Inflammatory macrophage treated with lipopolysaccharide for 1 hour (primary cell): Measurements from ENCODE around the gene ITPKB.
"Not testable (repeated sequence)": the region's sequence is repeated elsewhere in the genome, so short reads cannot be mapped to it uniquely, and the experiment has no call there.

ENCODE experiments used
- DNase-seq, 2 donors: peaks; one replicate each; pipeline ENCODE4 v3.0.0-alpha.2; 2020 to 2022

Gene ITPKB

GRCh38 chr1:226730071-226730470 is 9.0 kb downstream of the ITPKB start:
- no peak for DNase-seq

DNA sequence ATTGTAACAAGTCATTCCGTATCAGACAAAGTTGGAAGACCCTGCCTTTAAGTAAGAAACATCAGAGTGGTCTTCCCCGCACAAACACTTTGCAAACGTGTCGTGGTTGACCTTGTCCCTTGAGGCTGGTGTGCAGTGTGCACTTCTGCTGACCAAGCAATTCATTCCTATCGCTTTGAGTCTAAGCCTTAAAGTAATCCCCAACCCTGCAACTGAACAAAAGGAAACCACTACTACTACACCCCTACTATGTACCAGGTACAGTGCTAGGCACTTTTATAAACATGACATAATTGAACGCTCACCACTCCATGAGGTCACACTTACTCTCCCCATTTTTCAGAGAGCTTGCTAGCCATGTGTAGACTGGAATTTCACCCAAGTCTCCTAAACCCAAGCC is 10.6 kb downstream of the ITPKB start:
- DNase-seq: no peak

DNA sequence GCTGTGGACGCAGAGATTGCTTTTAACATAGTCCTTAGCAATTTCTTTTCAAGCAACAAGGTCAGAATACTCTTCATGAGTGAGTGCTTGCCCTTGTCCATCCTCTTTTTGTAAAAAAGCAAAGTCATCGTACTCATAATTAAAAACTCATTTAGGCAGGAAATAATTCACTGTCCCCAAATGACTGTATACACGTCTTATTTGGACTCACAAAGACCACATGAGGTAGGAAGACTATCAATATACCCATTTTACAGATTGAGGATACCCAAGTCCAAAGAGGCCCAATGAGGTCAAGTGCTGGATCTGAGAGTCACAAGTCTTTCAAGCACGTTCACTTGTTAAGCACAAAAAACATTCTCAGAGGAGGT is 13.2 kb downstream of the ITPKB start:
- no peak for DNase-seq

DNA sequence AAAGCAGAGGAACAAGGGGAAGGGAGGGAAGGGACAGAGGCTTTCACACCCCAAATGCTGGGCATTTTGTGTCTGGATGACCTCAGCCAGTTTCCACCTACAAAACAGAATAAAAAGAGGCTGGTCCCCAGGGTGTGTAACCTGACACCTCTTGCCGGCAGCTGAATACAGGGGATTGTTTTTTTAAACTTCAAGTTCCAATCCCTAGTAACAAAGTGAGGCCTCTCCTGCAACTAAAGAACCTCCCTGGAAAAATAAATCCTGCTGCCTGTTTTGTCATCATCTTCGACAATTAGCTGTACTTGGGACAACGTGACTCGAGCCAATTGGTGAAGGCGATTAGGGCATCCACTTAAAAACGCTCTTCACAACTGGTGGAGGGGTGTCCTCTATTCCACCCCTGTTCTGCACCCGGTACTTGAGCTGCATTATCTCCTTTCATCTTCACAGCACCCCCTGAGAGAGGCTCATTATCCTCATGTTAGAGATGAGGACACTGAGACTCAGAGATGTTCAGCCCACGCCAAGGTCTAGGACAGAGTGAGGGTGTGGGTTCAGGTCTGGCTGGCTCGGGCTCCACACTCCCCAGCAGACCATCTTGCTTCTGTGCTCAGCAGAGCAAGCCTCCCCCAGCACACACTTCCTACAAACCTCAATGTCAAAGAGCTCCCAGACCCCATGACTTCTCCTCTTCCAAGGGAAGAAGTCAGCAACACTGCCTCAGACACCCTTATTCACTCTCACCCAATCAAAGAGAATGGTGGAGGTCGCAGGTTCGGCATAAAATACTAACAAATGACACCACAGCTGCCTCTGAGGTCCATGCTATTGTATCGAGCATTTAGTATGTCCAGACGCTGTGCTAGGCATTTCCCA is 15.2 kb downstream of the ITPKB start:
- DNase-seq: no peak

DNA sequence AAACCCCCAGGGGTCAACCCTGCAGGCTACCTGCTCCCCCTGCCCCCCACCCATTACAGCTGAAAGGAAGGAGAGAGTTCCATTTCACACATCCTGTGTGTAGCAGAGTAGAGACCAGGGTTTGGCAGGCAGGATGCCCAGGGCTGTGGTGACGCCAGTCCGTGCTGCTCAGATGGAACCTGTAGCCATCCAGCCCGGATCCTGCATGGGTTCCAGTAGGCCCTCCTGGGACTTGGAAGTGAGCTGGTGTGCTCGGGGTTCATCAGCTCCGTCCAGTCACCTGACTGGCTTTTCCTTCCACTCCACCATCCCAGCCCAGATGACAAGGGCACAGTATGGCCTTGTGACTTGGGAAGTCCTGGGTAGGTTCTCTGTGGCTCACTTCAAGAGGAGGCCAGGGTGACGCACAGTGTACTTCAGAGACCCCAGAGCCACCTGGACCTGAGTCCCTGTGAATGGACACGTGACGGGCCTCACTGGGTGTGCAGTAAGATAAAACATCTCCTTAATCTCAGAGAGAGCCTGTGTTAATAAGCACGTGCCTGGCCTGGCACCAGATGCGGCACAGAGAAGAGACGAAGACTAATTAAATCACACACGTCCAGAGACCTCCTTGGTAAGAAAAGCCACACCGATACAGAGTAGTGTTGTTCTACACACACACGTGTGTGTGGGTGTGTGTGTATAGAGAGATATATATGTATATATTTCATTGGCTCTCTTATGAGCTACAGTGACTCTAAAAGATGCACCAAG is 16.0 kb downstream of the ITPKB start:
- DNase-seq: no peak

- DNase-seq: no peak
Measured at GRCh38 chr1:226722240-226722900, 16.7 kb downstream of the ITPKB start.

DNA sequence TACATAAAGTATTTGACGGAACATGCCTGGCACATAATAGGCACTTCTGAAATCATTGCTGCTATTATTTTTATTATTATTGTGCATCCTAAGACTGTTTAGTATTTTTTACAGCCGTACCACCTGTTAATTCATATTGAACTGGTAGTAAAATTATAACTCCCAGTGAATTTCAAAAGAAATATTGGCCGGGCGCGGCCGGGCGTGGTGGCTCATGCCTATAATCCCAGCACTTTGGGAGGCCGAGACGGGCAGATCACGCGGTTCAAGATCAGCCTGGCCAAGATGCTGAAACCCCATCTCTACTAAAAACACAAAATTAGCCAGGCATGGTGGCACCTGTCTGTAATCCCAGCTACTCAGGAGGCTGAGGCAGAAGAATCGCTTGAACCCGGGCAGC is 18.5 kb downstream of the ITPKB start:
- not testable (repeated sequence) for DNase-seq

DNA sequence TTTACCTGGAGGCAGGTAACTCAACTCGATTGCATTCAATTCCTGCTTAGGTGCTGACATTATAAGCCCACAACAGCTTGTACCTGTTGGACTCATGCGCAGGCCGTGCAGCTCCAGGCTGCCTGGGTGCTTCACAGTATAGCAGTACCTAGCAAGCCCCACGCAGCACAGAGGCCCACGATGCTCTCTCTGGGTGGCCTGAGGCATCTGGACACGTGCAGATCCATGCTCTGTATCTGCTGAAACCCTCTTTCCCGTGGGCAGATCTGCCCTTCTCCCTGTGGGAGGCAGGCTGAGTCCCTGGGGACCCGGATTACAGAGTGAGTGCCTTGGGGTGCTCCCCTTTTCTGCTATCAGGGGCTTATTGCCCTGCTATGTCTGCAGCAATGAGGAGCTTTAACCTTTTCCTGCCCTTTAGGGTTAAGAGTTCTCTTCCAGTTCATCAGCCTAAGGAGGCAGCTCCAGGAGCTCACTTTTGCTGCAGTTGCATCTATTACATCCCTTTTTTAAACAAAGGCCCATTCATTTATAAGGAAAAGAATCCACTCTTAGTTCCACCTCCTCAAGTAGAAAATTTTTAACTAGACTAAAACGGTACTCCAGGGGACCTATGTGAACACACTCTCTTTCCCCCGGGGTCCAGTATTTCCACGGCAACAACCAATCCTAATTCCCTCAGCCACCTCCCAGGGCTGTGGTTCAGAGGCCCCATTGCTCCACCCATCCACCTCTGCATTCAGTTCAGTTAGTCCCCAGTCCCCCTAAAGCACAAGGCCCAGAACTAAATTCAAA is 19.3 kb downstream of the ITPKB start:
- no peak for DNase-seq

DNA sequence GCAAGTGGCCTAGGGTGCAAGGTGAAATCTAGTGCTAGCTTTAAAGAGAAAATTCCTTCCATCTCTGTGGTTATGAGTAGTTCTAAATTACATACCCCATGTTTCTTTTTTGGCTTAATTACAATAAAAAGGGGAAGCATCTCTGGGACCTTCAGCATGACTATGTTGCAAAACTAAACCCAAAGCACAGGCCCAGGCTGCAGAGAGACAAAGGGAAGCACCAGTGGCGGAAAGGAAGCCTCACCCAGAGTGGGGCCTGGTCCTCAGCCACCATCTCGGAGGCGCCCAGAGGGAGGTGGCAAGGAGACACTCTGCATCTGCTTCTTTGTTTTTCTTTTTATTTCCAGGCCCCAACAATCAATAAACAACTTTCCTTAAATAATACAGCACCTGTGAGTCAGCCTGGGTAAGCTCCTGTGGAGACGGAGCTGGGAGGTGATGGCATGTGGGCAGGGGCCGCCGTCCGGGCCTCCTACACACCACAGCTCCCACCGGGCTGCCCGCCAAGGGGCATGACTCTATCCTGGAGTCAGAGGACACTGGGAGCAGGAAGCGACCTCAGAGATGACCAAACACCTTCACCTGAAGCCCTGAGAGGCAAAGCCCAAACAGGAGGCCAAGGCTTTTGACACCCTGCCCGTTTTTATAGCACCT is 21.7 kb downstream of the ITPKB start:
- peak; percentile 79 to 82 for DNase-seq

GRCh38 chr1:226716577-226716976 is 22.5 kb downstream of the ITPKB start:
- DNase-seq: no peak

DNA sequence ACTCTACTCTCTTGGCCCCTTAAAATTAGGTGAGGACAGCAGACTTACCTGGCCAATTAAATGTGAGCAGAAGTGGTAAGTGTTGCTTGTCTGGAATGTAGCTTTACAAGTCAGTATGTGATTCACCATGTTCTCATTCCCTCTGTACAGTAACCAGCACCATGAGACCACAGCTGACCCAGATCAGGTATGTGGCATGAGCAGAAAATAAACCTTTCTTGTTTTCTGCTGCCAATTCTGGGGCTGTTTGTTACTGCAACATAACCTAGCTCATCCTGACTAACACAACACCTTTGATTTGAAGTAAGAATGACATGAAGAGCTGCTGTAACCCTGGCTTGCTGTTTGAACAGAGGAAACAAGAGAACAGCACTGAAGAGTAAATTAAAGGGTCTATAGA is 24.9 kb downstream of the ITPKB start:
- no peak for DNase-seq

DNA sequence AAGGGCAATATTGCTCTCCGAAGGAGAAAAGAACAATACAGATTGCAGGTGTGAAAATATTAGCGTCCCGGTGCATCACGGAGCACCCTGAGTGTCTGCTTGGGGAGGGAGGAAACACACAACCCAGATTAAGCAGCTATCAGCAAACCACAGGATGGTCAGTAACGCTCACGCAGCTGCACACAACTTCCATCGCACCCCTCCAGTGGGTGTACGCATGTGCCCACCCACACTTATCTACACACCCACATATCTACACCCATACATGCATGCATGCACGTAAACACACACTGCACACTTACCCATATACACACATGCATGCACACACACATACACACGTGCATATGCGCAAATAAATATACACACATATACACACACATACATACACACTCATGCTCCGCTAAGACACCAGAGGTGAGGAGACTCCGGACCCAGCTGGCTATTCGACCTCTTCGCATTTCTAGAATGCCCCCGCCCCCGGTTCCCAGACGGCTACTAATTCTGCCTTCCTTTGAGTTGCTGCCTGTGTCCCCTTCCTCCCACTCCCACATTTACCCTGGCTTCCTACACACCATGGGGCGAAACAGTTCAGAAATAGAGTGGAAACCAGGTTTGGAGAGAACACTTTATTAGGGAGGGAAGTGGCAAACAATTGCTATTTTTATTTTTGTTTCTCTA is 26.2 kb downstream of the ITPKB start:
- no peak for DNase-seq

DNA sequence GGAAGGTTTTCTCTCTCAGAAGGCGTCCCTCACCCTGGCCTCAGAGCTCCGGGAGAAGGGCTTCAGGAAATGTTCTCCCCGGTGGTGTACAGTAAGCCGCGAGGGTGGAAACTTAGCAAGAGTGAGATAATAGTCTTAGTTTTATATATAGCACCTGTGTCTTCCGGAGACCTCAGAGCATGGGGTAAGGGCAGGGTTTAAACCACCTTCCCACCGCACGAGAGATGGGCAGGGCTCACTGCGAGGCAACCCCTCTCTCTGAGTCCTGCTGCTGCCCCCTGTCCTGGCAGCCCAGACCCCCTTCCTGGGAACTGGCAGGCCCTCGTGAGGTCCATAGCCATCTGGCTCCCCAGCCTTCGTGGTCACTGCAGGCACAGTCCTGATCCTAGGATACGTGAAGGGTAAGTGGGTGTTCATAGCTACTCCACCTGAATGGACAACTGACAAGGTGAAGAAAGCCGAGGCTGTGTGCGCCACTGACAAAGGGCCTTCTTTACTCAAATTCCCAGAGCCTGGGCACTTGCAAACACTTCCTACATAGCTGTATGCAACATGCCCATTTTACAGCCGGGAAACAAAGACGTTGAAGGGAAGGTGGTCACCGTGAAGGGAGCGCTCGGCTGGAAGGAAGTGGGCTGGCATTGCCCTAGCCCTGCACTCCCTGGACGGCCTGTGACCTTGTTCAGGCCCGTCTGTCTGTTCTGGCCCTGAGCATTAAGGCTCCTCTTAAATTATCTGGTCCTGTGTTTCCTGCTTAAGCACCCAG is 26.9 kb downstream of the ITPKB start:
- no peak for DNase-seq

DNA sequence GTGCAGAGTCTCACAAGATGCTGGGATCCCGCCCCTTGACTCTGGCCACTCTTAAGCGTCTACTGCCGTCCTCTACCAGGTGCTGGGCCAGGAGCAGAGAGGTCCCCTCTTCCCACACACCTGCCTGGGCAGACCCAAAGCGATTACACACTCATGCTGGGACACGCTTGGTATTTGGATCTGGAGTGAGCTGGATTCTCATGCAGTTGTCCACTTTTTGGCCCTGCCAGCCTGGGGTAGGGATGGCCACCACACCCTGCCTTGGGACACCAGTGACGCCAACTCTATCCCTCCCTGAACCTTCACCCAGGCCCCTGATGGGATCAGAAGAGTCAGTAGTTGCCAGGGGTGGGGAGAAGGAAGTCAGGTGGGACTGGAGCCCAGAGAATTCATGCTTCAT is 28.6 kb downstream of the ITPKB start:
- no peak for DNase-seq

- DNase-seq: no peak
Measured at GRCh38 chr1:226709953-226710352, 29.1 kb downstream of the ITPKB start.

GRCh38 chr1:226708967-226709396 is 30.1 kb downstream of the ITPKB start:
- DNase-seq: no peak

DNA sequence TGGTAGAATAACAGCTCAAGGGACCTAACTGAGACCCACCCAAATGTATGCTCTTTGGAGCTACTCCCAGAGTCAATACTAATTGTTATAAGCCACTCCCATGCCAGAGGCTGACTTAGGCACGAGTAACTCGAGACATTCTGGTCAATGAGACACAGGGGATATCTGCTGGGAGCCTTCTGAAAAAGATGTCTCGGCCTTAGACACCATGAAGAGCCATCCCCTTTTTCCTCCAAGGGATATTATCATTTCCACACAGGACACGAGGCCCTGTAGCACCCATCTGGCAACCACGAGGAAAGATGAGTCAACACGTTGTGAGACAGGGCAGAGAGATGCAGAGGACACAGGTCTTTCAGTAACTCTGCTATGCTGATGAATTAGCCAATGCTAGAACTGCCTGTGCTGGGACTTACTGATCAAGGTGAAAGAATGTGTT is 30.7 kb downstream of the ITPKB start:
- peak; percentile 54 to 96 for DNase-seq

DNA sequence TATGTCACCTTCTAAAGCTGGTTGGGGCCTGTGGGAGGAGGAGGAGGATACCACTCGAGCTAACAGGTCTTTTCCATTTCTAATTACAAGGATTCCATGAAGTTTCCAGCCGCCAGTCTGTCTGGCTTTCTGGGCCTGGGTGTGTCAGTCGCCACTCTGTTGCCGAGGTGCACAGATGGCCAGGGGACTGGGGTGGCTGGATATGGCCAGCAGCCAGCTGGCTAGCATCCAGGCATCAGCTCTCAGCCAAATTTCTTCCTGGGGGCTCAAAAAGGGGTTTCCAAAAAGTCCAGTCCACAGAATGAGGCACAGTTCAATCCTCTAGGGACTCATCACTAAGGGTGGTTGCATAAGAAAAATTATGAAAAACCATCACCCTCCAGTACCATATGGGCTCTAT is 32.4 kb downstream of the ITPKB start:
- DNase-seq: no peak

- no peak for DNase-seq
Measured at GRCh38 chr1:226704169-226704937, 34.7 kb downstream of the ITPKB start.
